ENCODE data around the gene ESR1. TPM values are rescaled to one million over a fixed set of nuclear protein-coding genes. Genes with fewer than 3 reads are reported as not detected.

The ESR1 gene
- total RNA-seq, 1 donor from 2014 or later: not detected

GRCh38 chr6:152173321-152173720 lies 365.8 kb downstream of the ESR1 start:
- TF ChIP-seq, protein P1, sequence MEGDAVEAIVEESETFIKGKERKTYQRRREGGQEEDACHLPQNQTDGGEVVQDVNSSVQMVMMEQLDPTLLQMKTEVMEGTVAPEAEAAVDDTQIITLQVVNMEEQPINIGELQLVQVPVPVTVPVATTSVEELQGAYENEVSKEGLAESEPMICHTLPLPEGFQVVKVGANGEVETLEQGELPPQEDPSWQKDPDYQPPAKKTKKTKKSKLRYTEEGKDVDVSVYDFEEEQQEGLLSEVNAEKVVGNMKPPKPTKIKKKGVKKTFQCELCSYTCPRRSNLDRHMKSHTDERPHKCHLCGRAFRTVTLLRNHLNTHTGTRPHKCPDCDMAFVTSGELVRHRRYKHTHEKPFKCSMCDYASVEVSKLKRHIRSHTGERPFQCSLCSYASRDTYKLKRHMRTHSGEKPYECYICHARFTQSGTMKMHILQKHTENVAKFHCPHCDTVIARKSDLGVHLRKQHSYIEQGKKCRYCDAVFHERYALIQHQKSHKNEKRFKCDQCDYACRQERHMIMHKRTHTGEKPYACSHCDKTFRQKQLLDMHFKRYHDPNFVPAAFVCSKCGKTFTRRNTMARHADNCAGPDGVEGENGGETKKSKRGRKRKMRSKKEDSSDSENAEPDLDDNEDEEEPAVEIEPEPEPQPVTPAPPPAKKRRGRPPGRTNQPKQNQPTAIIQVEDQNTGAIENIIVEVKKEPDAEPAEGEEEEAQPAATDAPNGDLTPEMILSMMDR (IDR thresholded peaks at IDR 0.05; ENCODE audit: unreplicated experiment): no peak

GRCh38 chr6:152173957-152174356 lies 366.5 kb downstream of the ESR1 start:
- Mint-ChIP-seq H3K9me3 (peaks cover 7% of the 10 kb centered on the region), H3K4me3 (no peak overlapping the region), H3K4me1 (no peaks in the 10 kb centered on the region), H3K27ac (no peak overlapping the region), H3K27me3 (ENCODE audit: low read depth) (no peaks in the 10 kb centered on the region), H3K36me3 (peaks cover 12% of the 10 kb centered on the region)
- DNase-seq (ENCODE audit: low spot score in 2 of 2, unreplicated experiment in 2 of 2): no peak
- TF ChIP-seq, protein P1 (IDR thresholded peaks at IDR 0.05; ENCODE audit: unreplicated experiment): no peak

More at GRCh38 chr6:152173321-152173720, 365.8 kb downstream of the ESR1 start:
- Mint-ChIP-seq H3K36me3 (peaks cover 12% of the 10 kb centered on the region), H3K27ac (no peak overlapping the region), H3K27me3 (ENCODE audit: low read depth) (no peaks in the 10 kb centered on the region), H3K9me3 (peaks cover 7% of the 10 kb centered on the region), H3K4me1 (no peaks in the 10 kb centered on the region), H3K4me3 (no peak overlapping the region)
- no peak for DNase-seq (ENCODE audit: low spot score in 2 of 2, unreplicated experiment in 2 of 2)

- Mint-ChIP-seq H3K27ac (no peak overlapping the region), H3K4me3 (no peak overlapping the region)
- no peak for DNase-seq (ENCODE audit: low spot score in 2 of 2, unreplicated experiment in 2 of 2)
These were observed 368.8 kb downstream of the ESR1 start for GRCh38 chr6:152176268-152176667.

More at GRCh38 chr6:152176268-152176667, 368.8 kb downstream of the ESR1 start:
- peaks cover 10% of the 10 kb centered on the region for H3K36me3 Mint-ChIP-seq
- no peaks in the 10 kb centered on the region for H3K4me1 Mint-ChIP-seq
- H3K9me3 Mint-ChIP-seq: peaks cover 3% of the 10 kb centered on the region
- H3K27me3 Mint-ChIP-seq (ENCODE audit: low read depth): no peaks in the 10 kb centered on the region
- TF ChIP-seq, protein P1 (IDR thresholded peaks at IDR 0.05; ENCODE audit: unreplicated experiment): no peak
